Endothelial cell of umbilical vein (primary cell): ENCODE results near the gene ESCO1. TPM values are rescaled to one million over a fixed set of nuclear protein-coding genes. Genes with fewer than 3 reads are reported as not detected.

ENCODE experiments used
- BruUV-seq: library from RNA; stranded (reverse); fragments of 400-500 nt; replicated peaks from 2 replicates; lab custom pipeline; 2021; lab: Mats Ljungman, UMichigan
- CTCF ChIA-PET: fragments of 300-600, 350-600 bp; sonication (Branson Sonifier 250); formaldehyde crosslinking; loops from one replicate; lab custom pipeline; 2021; ENCODE audit warnings: antibody characterized with exemption, inconsistent platforms; lab: Charles Lee
- POLR2A ChIA-PET: fragments of 300-600, 350-600 bp; sonication (Branson Sonifier 250); formaldehyde crosslinking; loops from one replicate; lab custom pipeline; 2021; ENCODE audit warnings: antibody characterized with exemption, inconsistent platforms; lab: Charles Lee
- DNase-seq: peaks from one replicate; pipeline ENCODE4 v3.0.0-alpha.2; 2011; ENCODE audit warnings: low read depth, low spot score
- FAIRE-seq: peaks from 2 replicates; lab custom pipeline; 2011; peaks lifted over from hg19 to GRCh38; lab: Jason Lieb, UNC
- H2AFZ ChIP-seq: 2 replicates; pipeline ENCODE4 v1.6.0; 2012; ENCODE audit warnings: low read depth, low read length, control low read depth, inconsistent platforms
- H3K27ac ChIP-seq: 2 replicates; pipeline ENCODE4 v1.5.1; 2011; ENCODE audit warnings: low read depth, mild to moderate bottlenecking, control low read depth, low read length, moderate library complexity; ENCODE audit not compliant: insufficient read depth
- H3K27me3 ChIP-seq, 2 experiments: 2 replicates each; pipeline versions ENCODE4 v1.6.0 to v1.6.1; 2011; ENCODE audit warnings: low read length in 2 of 2, mixed read lengths in 1 of 2; ENCODE audit not compliant: control insufficient read depth in 2 of 2, insufficient read depth in 2 of 2
- H3K36me3 ChIP-seq, 2 experiments: 2 replicates in 1 of 2; 3 replicates in 1 of 2; pipeline ENCODE4 v1.5.1; 2011; ENCODE audit warnings: low read length in 2 of 2, mild to moderate bottlenecking in 1 of 2, moderate library complexity in 1 of 2; ENCODE audit not compliant: control insufficient read depth in 2 of 2, insufficient read depth in 2 of 2; ENCODE audit errors: extremely low read depth in 1 of 2
- H3K4me1 ChIP-seq: 3 replicates; pipeline ENCODE4 v1.5.1; 2011; ENCODE audit warnings: mild to moderate bottlenecking, low read length; ENCODE audit not compliant: control insufficient read depth, insufficient read depth; ENCODE audit errors: extremely low read depth
- H3K4me2 ChIP-seq: 2 replicates; pipeline ENCODE4 v1.6.1; 2011; ENCODE audit warnings: low read length, control low read depth, mixed read lengths; ENCODE audit not compliant: insufficient read depth
- H3K4me3 ChIP-seq, 3 experiments: fragments of 200-600 bp in 1 of 3; sonication (generic), shearing (Covaris generic) in 1 of 3; replicated peaks in 1 of 3; 2 replicates each; pipeline ENCODE4 v1.5.1; 2011 to 2016; ENCODE audit warnings: control low read depth in 3 of 3, low read length in 3 of 3, mild to moderate bottlenecking in 2 of 3, inconsistent platforms in 1 of 3, low read depth in 1 of 3, moderate library complexity in 1 of 3; ENCODE audit not compliant: insufficient read depth in 1 of 3
- H3K79me2 ChIP-seq: 2 replicates; pipeline ENCODE4 v1.6.0; 2012; ENCODE audit warnings: low read length, inconsistent platforms; ENCODE audit not compliant: control insufficient read depth, insufficient read depth
- H3K9ac ChIP-seq: replicated peaks from 2 replicates; pipeline ENCODE3; 2011; ENCODE audit warnings: low read length, control low read depth; ENCODE audit not compliant: insufficient read depth; ENCODE audit errors: extremely low read depth
- H3K9me1 ChIP-seq: replicated peaks from 3 replicates; pipeline ENCODE4 v1.6.0; 2011; ENCODE audit warnings: mild to moderate bottlenecking, low read length; ENCODE audit not compliant: control insufficient read depth, insufficient read depth; ENCODE audit errors: extremely low read depth
- H3K9me3 ChIP-seq: replicated peaks from 2 replicates; pipeline ENCODE4 v1.5.1; 2012; ENCODE audit warnings: low read length, inconsistent platforms; ENCODE audit not compliant: control insufficient read depth, insufficient read depth
- H4K20me1 ChIP-seq: replicated peaks from 2 replicates; pipeline ENCODE3; 2011; ENCODE audit warnings: mild to moderate bottlenecking, low read length; ENCODE audit not compliant: control insufficient read depth, insufficient read depth; ENCODE audit errors: extremely low read depth
- EZH2 ChIP-seq: IDR thresholded peaks from 2 replicates; pipeline ENCODE4 v1.6.1; 2012; ENCODE audit warnings: borderline replicate concordance, low read depth, mild to moderate bottlenecking, moderate library complexity, low read length, inconsistent platforms; ENCODE audit not compliant: severe bottlenecking
- FOS ChIP-seq: IDR thresholded peaks from 2 replicates; pipeline ENCODE4 v1.6.1; 2011; ENCODE audit warnings: mild to moderate bottlenecking, low read length, moderate library complexity, borderline replicate concordance; ENCODE audit not compliant: insufficient read depth
- GATA2 ChIP-seq: IDR thresholded peaks from 2 replicates; pipeline ENCODE4 v1.7.0; 2011; ENCODE audit warnings: low read depth, mild to moderate bottlenecking, moderate library complexity, mixed read lengths, low read length; ENCODE audit not compliant: insufficient read length, insufficient read depth
- JUN ChIP-seq: IDR thresholded peaks from 2 replicates; pipeline ENCODE4 v1.6.1; 2011; ENCODE audit warnings: borderline replicate concordance, low read depth; ENCODE audit not compliant: insufficient read length, insufficient read depth
- MYC ChIP-seq: IDR thresholded peaks from one replicate; pipeline ENCODE4 v1.6.1; 2011; ENCODE audit warnings: mild to moderate bottlenecking, low read depth, low read length
- POLR2A ChIP-seq: IDR thresholded peaks from 2 replicates; pipeline ENCODE4 v1.6.1; 2012; ENCODE audit warnings: low read depth, mild to moderate bottlenecking, control low read depth, low read length
- POLR2AphosphoS5 ChIP-seq: IDR thresholded peaks from 2 replicates; pipeline ENCODE4 v1.6.1; 2012; ENCODE audit warnings: low read depth, mild to moderate bottlenecking, control low read depth, low read length, moderate library complexity; ENCODE audit not compliant: insufficient read depth
- dilution Hi-C: fragments of 300-500 bp; cut with MboI; formaldehyde crosslinking; loops from one replicate; pipeline ENCODE4 v1.15.0; 2019; ENCODE audit warnings: low sequenced_read_pairs; ENCODE audit not compliant: extremely low pct_ligation_motif_present
- intact Hi-C: fragments of 100-400 bp; cut with micrococcal nuclease; formaldehyde crosslinking; loops from one replicate; pipeline ENCODE4 v1.10.0; 2022
- polyA plus RNA-seq, 4 experiments: library from polyadenylated mRNA; depleted of rRNA in 3 of 4; stranded (reverse) in 3 of 4; unstranded in 1 of 4; fragments of >200 nt; gene quantifications; 2 replicates each; pipeline versions ENCODE4 v1.2.1 to v1.2.3, GENCODE V29; 2011 to 2012; ENCODE audit warnings: missing spikeins in 1 of 4
- total RNA-seq: library from RNA; stranded (reverse); gene quantifications from 2 replicates; pipeline ENCODE4 v1.2.3, GENCODE V29; 2021
- TF ChIP-seq, protein P1 (sequence below): IDR thresholded peaks from 2 replicates; pipeline ENCODE4 v1.6.1; 2011; ENCODE audit not compliant: insufficient read depth, insufficient read length
- TF ChIP-seq, protein P2 (sequence below), 2 donors: IDR thresholded peaks; 1 replicate in 1 of 2; 2 replicates in 1 of 2; pipeline ENCODE4 v1.5.1; 2011; ENCODE audit warnings: low read length in 2 of 2, mild to moderate bottlenecking in 2 of 2, moderate library complexity in 2 of 2, control low read depth in 1 of 2, inconsistent platforms in 1 of 2, low read depth in 1 of 2; ENCODE audit not compliant: insufficient read depth in 1 of 2; ENCODE audit errors: extremely low read depth in 1 of 2

Gene ESCO1
- total and polyA plus RNA-seq, 2 donors (not counting 3 experiments of a cell fraction or from before 2014, with no cell fraction given) = 2.1 to 12.0 TPM

DNA sequence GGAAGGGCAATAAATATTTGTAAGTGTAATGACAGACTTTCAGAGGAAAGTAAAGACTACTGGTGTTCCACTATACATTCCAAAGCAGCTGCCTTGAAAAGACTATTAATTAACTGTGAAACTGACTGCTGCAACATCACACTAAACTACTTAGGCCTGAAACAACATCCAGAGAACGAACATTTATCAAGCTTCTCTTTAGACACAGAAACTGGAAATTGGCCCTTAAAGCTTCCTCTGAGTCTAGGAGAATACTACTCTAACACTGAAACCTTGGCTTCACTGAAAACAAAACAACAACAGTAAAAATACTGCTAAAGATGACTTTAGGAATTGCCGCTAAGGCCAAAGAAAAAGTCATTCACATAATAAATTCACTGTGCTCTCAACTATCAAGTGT is 74.6 kb downstream of the ESCO1 start:
- CTCF ChIA-PET = no interaction called here

More for the DNA sequence above, 74.6 kb downstream of the ESCO1 start:
- H2AFZ ChIP-seq = no peak overlapping the region
- H3K27ac ChIP-seq = no peak overlapping the region
- no peaks in the 10 kb centered on the region for H3K27me3 ChIP-seq
- POLR2A ChIA-PET = no interaction called here
- no peaks in the 10 kb centered on the region for H3K9me3 ChIP-seq
- no peaks in the 10 kb centered on the region for H4K20me1 ChIP-seq
- H3K4me3 ChIP-seq = no peak overlapping the region
- H3K9me1 ChIP-seq = no peaks in the 10 kb centered on the region
- H3K79me2 ChIP-seq = no peaks in the 10 kb centered on the region
- DNase-seq (no peak), FAIRE-seq (no peak)
- H3K4me1 ChIP-seq = no peaks in the 10 kb centered on the region
- intact Hi-C loops (no loop called here), dilution Hi-C loops (no loop called here)
- peaks cover 3% of the 10 kb centered on the region in 2 experiments for H3K36me3 ChIP-seq
- no peak overlapping the region for H3K4me2 ChIP-seq
- TF ChIP-seq GATA2 (no peak), POLR2A (no peak), EZH2 (no peak), JUN (no peak), POLR2AphosphoS5 (no peak), FOS (no peak), MYC (no peak)
- TF ChIP-seq, protein P1, sequence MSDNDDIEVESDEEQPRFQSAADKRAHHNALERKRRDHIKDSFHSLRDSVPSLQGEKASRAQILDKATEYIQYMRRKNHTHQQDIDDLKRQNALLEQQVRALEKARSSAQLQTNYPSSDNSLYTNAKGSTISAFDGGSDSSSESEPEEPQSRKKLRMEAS = no peak
- TF ChIP-seq, protein P2, sequence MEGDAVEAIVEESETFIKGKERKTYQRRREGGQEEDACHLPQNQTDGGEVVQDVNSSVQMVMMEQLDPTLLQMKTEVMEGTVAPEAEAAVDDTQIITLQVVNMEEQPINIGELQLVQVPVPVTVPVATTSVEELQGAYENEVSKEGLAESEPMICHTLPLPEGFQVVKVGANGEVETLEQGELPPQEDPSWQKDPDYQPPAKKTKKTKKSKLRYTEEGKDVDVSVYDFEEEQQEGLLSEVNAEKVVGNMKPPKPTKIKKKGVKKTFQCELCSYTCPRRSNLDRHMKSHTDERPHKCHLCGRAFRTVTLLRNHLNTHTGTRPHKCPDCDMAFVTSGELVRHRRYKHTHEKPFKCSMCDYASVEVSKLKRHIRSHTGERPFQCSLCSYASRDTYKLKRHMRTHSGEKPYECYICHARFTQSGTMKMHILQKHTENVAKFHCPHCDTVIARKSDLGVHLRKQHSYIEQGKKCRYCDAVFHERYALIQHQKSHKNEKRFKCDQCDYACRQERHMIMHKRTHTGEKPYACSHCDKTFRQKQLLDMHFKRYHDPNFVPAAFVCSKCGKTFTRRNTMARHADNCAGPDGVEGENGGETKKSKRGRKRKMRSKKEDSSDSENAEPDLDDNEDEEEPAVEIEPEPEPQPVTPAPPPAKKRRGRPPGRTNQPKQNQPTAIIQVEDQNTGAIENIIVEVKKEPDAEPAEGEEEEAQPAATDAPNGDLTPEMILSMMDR (IDR thresholded peaks at IDR 0.05; ENCODE audit: extremely low read depth in 1 of 2, insufficient read depth in 1 of 2, low read depth in 1 of 2, low read length in 2 of 2) = no peak
- H3K9ac ChIP-seq = no peak overlapping the region
- no TSS peak for BruUV-seq
